ENCODE results near the gene OPA3. TPM values are rescaled to one million over a fixed set of nuclear protein-coding genes. Genes with fewer than 3 reads are reported as not detected.
A peak's percentile ranks its signal among the peaks of the same experiment; 100 is the strongest.

Gene OPA3
- total RNA-seq, 1 experiment from 2014 or later, result 17.1 TPM

- DNase-seq, result peak; percentile 72
- Mint-ChIP-seq H3K27ac (ENCODE audit: unreplicated experiment) (peak overlapping the region; percentile 70), H3K36me3 (ENCODE audit: insufficient read depth, unreplicated experiment) (peaks cover 81% of the 10 kb centered on the region), H3K9me3 (ENCODE audit: low read depth, unreplicated experiment) (peaks cover 3% of the 10 kb centered on the region), H3K4me1 (ENCODE audit: low read depth, unreplicated experiment) (peaks cover 21% of the 10 kb centered on the region), H3K4me3 (ENCODE audit: low read depth, unreplicated experiment) (peak overlapping the region; percentile 50), H3K27me3 (ENCODE audit: unreplicated experiment) (no peaks in the 10 kb centered on the region)
- BruUV-seq (replicated peaks), result no TSS peak
- CTCF ChIA-PET, result interaction anchor here (0.6 to 1.4 kb wide), 4 partner anchors 49 to 114 kb away, joined by 3 to 19 read pairs (median 4); no protein-coding TSS in a partner anchor
- intact Hi-C loops (cut with micrococcal nuclease; ENCODE audit: unreplicated experiment), result no loop called here
- TF ChIP-seq CTCF (IDR thresholded peaks at IDR 0.05; ENCODE audit: unreplicated experiment), result no peak
Observed at GRCh38 chr19:45528149-45528743, 56.4 kb downstream of the OPA3 start.

GRCh38 chr19:45527731-45528130 is 56.9 kb downstream of the OPA3 start:
- BruUV-seq (replicated peaks), result no TSS peak
- H3K27me3 Mint-ChIP-seq (ENCODE audit: unreplicated experiment), result no peaks in the 10 kb centered on the region
- peak; percentile 16 for DNase-seq
- H3K9me3 Mint-ChIP-seq (ENCODE audit: low read depth, unreplicated experiment), result peaks cover 3% of the 10 kb centered on the region
- H3K4me1 Mint-ChIP-seq (ENCODE audit: low read depth, unreplicated experiment), result peaks cover 22% of the 10 kb centered on the region
- CTCF ChIA-PET, result interaction anchor here (0.6 to 1.4 kb wide), 4 partner anchors 50 to 114 kb away, joined by 3 to 19 read pairs (median 4); no protein-coding TSS in a partner anchor
- intact Hi-C loops (cut with micrococcal nuclease; ENCODE audit: unreplicated experiment), result no loop called here
- H3K4me3 Mint-ChIP-seq (ENCODE audit: low read depth, unreplicated experiment), result peak overlapping the region; percentile 50
- peak overlapping the region; percentile 70 for H3K27ac Mint-ChIP-seq (ENCODE audit: unreplicated experiment)
- peaks cover 86% of the 10 kb centered on the region for H3K36me3 Mint-ChIP-seq (ENCODE audit: insufficient read depth, unreplicated experiment)
- TF ChIP-seq CTCF (IDR thresholded peaks at IDR 0.05; ENCODE audit: unreplicated experiment), result peak; percentile 19

- intact Hi-C loops (cut with micrococcal nuclease; ENCODE audit: unreplicated experiment), result no loop called here
- no peak for DNase-seq
- peaks cover 87% of the 10 kb centered on the region for H3K36me3 Mint-ChIP-seq (ENCODE audit: insufficient read depth, unreplicated experiment)
- TF ChIP-seq CTCF (IDR thresholded peaks at IDR 0.05; ENCODE audit: unreplicated experiment), result no peak
- no peaks in the 10 kb centered on the region for H3K27me3 Mint-ChIP-seq (ENCODE audit: unreplicated experiment)
- CTCF ChIA-PET, result interaction anchor here (0.6 to 1.4 kb wide), 3 partner anchors 16 to 115 kb away, joined by 3 to 19 read pairs (median 4); no protein-coding TSS in a partner anchor
- no TSS peak for BruUV-seq (replicated peaks)
- peaks cover 22% of the 10 kb centered on the region for H3K4me1 Mint-ChIP-seq (ENCODE audit: low read depth, unreplicated experiment)
- H3K4me3 Mint-ChIP-seq (ENCODE audit: low read depth, unreplicated experiment), result no peak overlapping the region
- peak overlapping the region; percentile 49 for H3K27ac Mint-ChIP-seq (ENCODE audit: unreplicated experiment)
- H3K9me3 Mint-ChIP-seq (ENCODE audit: low read depth, unreplicated experiment), result peaks cover 3% of the 10 kb centered on the region
Observed at GRCh38 chr19:45526971-45527370, 57.6 kb downstream of the OPA3 start.

- H3K4me3 Mint-ChIP-seq (ENCODE audit: low read depth, unreplicated experiment), result no peak overlapping the region
- intact Hi-C loops (cut with micrococcal nuclease; ENCODE audit: unreplicated experiment), result no loop called here
- TF ChIP-seq CTCF (IDR thresholded peaks at IDR 0.05; ENCODE audit: unreplicated experiment), result no peak
- H3K27ac Mint-ChIP-seq (ENCODE audit: unreplicated experiment), result peak overlapping the region; percentile 49
- no peaks in the 10 kb centered on the region for H3K27me3 Mint-ChIP-seq (ENCODE audit: unreplicated experiment)
- H3K4me1 Mint-ChIP-seq (ENCODE audit: low read depth, unreplicated experiment), result peaks cover 24% of the 10 kb centered on the region
- peak; percentile 70 for DNase-seq
- BruUV-seq (replicated peaks), result TSS peak; percentile 18
- no peaks in the 10 kb centered on the region for H3K9me3 Mint-ChIP-seq (ENCODE audit: low read depth, unreplicated experiment)
- H3K36me3 Mint-ChIP-seq (ENCODE audit: insufficient read depth, unreplicated experiment), result peaks cover 89% of the 10 kb centered on the region
- CTCF ChIA-PET, result interaction anchor here (1.4 kb wide), 1 partner anchor 51 kb away, joined by 4 read pairs; no protein-coding TSS in a partner anchor
Observed at GRCh38 chr19:45526143-45526542, 58.5 kb downstream of the OPA3 start.
